ENCODE measurements around the gene LDB2. TPM values are rescaled to one million over a fixed set of nuclear protein-coding genes. Genes with fewer than 3 reads are reported as not detected.

The LDB2 gene
- total RNA-seq, 1 donor from 2014 or later: 31.5 TPM

DNA sequence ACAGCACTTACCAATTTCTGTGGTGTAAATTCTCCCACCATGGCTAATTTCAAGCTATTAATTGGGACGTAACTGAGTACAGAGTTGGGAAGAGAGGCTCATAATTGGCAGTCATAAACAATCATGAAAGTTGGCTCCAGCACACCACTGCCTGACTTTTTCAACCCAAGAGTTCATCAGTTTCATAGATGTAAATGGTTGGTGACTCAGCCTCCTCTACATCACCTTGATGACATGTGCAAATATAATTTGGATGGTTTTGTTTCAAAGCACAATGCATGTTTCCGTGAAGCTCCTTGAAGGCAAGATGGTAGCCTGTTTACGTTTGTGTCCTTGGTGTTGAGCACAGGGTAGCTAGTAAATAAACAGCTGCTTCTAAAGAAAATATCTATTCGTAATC lies 235.1 kb downstream of the LDB2 start:
- Mint-ChIP-seq H3K27ac (no peak overlapping the region), H3K36me3 (no peaks in the 10 kb centered on the region), H3K27me3 (no peaks in the 10 kb centered on the region), H3K9me3 (no peaks in the 10 kb centered on the region), H3K4me3 (no peak overlapping the region), H3K4me1 (ENCODE audit: unreplicated experiment) (peaks cover 12% of the 10 kb centered on the region)
- no peak for TF ChIP-seq CTCF (conservative IDR thresholded peaks at IDR 0.05)
- DNase-seq (ENCODE audit: extremely low spot score, unreplicated experiment): no peak

DNA sequence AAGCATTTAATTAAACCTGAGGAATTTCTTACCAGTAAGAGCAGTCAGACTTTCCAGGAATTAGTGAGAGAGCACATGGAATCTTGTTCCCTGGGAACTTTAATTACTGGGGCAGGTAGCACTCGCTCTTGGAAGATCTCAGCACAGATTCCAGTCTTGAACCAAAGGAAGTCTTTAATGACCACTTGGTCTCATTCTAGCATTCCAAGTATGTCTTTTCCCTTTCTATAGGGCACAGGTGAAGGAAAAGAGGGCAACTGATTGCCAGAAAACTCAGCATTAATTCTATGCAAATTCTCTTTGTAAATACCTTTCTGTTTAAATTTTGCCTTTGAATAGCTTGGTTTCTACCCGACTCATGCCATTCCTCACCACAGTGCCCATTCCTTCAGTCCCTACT lies 236.6 kb downstream of the LDB2 start:
- Mint-ChIP-seq H3K4me3 (no peak overlapping the region), H3K9me3 (no peaks in the 10 kb centered on the region), H3K36me3 (no peaks in the 10 kb centered on the region), H3K4me1 (ENCODE audit: unreplicated experiment) (peaks cover 12% of the 10 kb centered on the region), H3K27me3 (no peaks in the 10 kb centered on the region), H3K27ac (no peak overlapping the region)
- TF ChIP-seq CTCF (conservative IDR thresholded peaks at IDR 0.05): no peak
- DNase-seq (ENCODE audit: extremely low spot score, unreplicated experiment): no peak

- Mint-ChIP-seq H3K36me3 (no peaks in the 10 kb centered on the region), H3K4me3 (no peak overlapping the region), H3K27me3 (no peaks in the 10 kb centered on the region), H3K27ac (no peak overlapping the region), H3K4me1 (ENCODE audit: unreplicated experiment) (peaks cover 12% of the 10 kb centered on the region), H3K9me3 (no peaks in the 10 kb centered on the region)
- TF ChIP-seq CTCF (conservative IDR thresholded peaks at IDR 0.05): no peak
- no peak for DNase-seq (ENCODE audit: extremely low spot score, unreplicated experiment)
Observed at GRCh38 chr4:16660656-16661055, 237.8 kb downstream of the LDB2 start.

DNA sequence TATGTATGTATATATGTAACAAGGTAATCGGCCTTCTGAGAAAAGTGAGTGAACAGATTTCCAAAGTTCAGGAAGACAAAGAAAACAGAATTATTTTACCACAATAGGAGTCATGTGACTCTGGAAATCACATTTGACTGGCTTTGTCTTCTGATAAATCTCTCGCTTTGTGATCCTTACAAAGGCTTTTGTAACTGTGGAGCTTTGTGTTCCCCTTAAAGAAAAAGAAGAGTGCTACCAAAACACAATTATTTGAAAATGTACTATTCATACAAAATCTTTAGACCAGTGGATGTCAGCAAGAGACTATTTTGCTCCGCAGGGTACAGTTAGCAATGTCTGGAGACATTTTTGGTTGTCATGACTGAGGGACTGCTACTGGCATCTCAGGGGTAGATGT lies 238.8 kb downstream of the LDB2 start:
- TF ChIP-seq CTCF (conservative IDR thresholded peaks at IDR 0.05): no peak
- Mint-ChIP-seq H3K9me3 (no peaks in the 10 kb centered on the region), H3K4me1 (ENCODE audit: unreplicated experiment) (peaks cover 19% of the 10 kb centered on the region), H3K4me3 (no peak overlapping the region), H3K27ac (no peak overlapping the region), H3K36me3 (no peaks in the 10 kb centered on the region), H3K27me3 (no peaks in the 10 kb centered on the region)
- DNase-seq (ENCODE audit: extremely low spot score, unreplicated experiment): no peak

- no peak overlapping the region for H3K27ac Mint-ChIP-seq
- no peaks in the 10 kb centered on the region for H3K9me3 Mint-ChIP-seq
- no peak for DNase-seq (ENCODE audit: extremely low spot score, unreplicated experiment)
- H3K4me1 Mint-ChIP-seq (ENCODE audit: unreplicated experiment): peaks cover 19% of the 10 kb centered on the region
- no peaks in the 10 kb centered on the region for H3K36me3 Mint-ChIP-seq
- no peak overlapping the region for H3K4me3 Mint-ChIP-seq
- H3K27me3 Mint-ChIP-seq: no peaks in the 10 kb centered on the region
- TF ChIP-seq CTCF (conservative IDR thresholded peaks at IDR 0.05): no peak
Observed at GRCh38 chr4:16659079-16659478, 239.4 kb downstream of the LDB2 start.

- no peak for TF ChIP-seq CTCF (conservative IDR thresholded peaks at IDR 0.05)
- no peaks in the 10 kb centered on the region for H3K9me3 Mint-ChIP-seq
- DNase-seq (ENCODE audit: extremely low spot score, unreplicated experiment): no peak
- peaks cover 5% of the 10 kb centered on the region for H3K27me3 Mint-ChIP-seq
- no peaks in the 10 kb centered on the region for H3K36me3 Mint-ChIP-seq
- no peak overlapping the region for H3K27ac Mint-ChIP-seq
- H3K4me3 Mint-ChIP-seq: no peak overlapping the region
- peaks cover 25% of the 10 kb centered on the region for H3K4me1 Mint-ChIP-seq (ENCODE audit: unreplicated experiment)
Observed at GRCh38 chr4:16658183-16658582, 240.3 kb downstream of the LDB2 start.
